Measurements from ENCODE around the gene IGFN1. TPM values are rescaled to one million over a fixed set of nuclear protein-coding genes. Genes with fewer than 3 reads are reported as not detected.

The IGFN1 gene
- total RNA-seq, 1 donor from 2014 or later: 7.9 TPM

GRCh38 chr1:201215531-201216357 lies 25.1 kb downstream of the IGFN1 start:
- H3K27ac Mint-ChIP-seq: no peak overlapping the region
- TF ChIP-seq CTCF (conservative IDR thresholded peaks at IDR 0.05): no peak

GRCh38 chr1:201216395-201217085 lies 25.9 kb downstream of the IGFN1 start:
- no peak for TF ChIP-seq CTCF (conservative IDR thresholded peaks at IDR 0.05)
- Mint-ChIP-seq H3K27ac (no peak overlapping the region), H3K4me3 (no peak overlapping the region), H3K36me3 (no peaks in the 10 kb centered on the region), H3K4me1 (ENCODE audit: unreplicated experiment) (no peaks in the 10 kb centered on the region), H3K27me3 (peaks cover 10% of the 10 kb centered on the region), H3K9me3 (no peaks in the 10 kb centered on the region)
- peak; percentile 60 for DNase-seq (ENCODE audit: extremely low spot score, unreplicated experiment)

More at GRCh38 chr1:201215531-201216357, 25.1 kb downstream of the IGFN1 start:
- Mint-ChIP-seq H3K4me3 (no peak overlapping the region), H3K27me3 (peaks cover 17% of the 10 kb centered on the region), H3K9me3 (no peaks in the 10 kb centered on the region), H3K4me1 (ENCODE audit: unreplicated experiment) (no peaks in the 10 kb centered on the region), H3K36me3 (no peaks in the 10 kb centered on the region)
- DNase-seq (ENCODE audit: extremely low spot score, unreplicated experiment): peak; percentile 65

GRCh38 chr1:201217146-201217545 lies 26.5 kb downstream of the IGFN1 start:
- no peak for TF ChIP-seq CTCF (conservative IDR thresholded peaks at IDR 0.05)

GRCh38 chr1:201217851-201218250 lies 27.2 kb downstream of the IGFN1 start:
- no peak overlapping the region for H3K27ac Mint-ChIP-seq
- no peaks in the 10 kb centered on the region for H3K36me3 Mint-ChIP-seq
- DNase-seq (ENCODE audit: extremely low spot score, unreplicated experiment): peak; percentile 34
- H3K27me3 Mint-ChIP-seq: no peaks in the 10 kb centered on the region
- H3K4me1 Mint-ChIP-seq (ENCODE audit: unreplicated experiment): peaks cover 4% of the 10 kb centered on the region
- H3K9me3 Mint-ChIP-seq: no peaks in the 10 kb centered on the region
- TF ChIP-seq CTCF (conservative IDR thresholded peaks at IDR 0.05): no peak
- no peak overlapping the region for H3K4me3 Mint-ChIP-seq

More at GRCh38 chr1:201217146-201217545, 26.5 kb downstream of the IGFN1 start:
- peak; percentile 67 for DNase-seq (ENCODE audit: extremely low spot score, unreplicated experiment)
- Mint-ChIP-seq H3K4me3 (no peak overlapping the region), H3K27me3 (peaks cover 4% of the 10 kb centered on the region), H3K4me1 (ENCODE audit: unreplicated experiment) (no peaks in the 10 kb centered on the region), H3K27ac (no peak overlapping the region), H3K9me3 (no peaks in the 10 kb centered on the region), H3K36me3 (no peaks in the 10 kb centered on the region)

GRCh38 chr1:201218409-201218808 lies 27.8 kb downstream of the IGFN1 start:
- no peaks in the 10 kb centered on the region for H3K27me3 Mint-ChIP-seq

More at GRCh38 chr1:201218409-201218808, 27.8 kb downstream of the IGFN1 start:
- H3K4me3 Mint-ChIP-seq: no peak overlapping the region
- no peak for TF ChIP-seq CTCF (conservative IDR thresholded peaks at IDR 0.05)
- H3K9me3 Mint-ChIP-seq: no peaks in the 10 kb centered on the region
- peaks cover 5% of the 10 kb centered on the region for H3K4me1 Mint-ChIP-seq (ENCODE audit: unreplicated experiment)
- H3K36me3 Mint-ChIP-seq: no peaks in the 10 kb centered on the region
- H3K27ac Mint-ChIP-seq: no peak overlapping the region
- peak; percentile 53 for DNase-seq (ENCODE audit: extremely low spot score, unreplicated experiment)
